Measurements from ENCODE around the gene LRRC56.

DNA sequence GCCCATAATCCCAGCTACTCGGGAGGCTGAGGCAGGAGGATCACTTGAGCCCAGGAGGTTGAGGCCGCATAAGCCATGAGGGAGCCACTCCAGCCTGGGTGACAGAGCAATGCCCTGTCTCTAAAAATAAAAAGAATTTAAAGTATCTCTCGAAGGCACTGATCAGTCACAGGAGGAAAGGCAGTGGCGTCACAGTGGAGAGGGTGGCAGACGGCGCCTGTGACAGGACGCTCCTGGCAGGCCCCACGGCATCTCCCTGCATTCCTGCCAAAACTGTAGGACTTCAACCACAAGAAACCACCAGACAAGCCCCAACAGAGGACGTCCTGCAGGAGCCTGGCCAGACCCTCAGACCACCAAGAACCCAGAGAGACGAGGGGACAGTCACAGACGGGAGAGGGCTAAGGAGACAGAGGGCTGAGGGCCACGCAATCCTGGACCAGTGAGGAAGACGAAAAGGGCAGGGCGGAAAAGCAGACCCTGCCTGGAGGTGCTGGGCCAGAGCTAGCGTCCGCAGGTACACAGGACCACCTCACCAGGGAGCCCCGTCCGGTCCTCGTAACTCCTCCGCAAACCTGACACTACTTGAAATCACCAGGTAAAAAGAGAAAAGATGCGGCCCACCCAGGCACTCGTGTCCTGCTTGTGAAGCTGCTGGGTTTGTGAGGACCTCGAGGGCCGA lies 36.2 kb upstream of the LRRC56 start:
- TF ChIP-seq, protein P1, sequence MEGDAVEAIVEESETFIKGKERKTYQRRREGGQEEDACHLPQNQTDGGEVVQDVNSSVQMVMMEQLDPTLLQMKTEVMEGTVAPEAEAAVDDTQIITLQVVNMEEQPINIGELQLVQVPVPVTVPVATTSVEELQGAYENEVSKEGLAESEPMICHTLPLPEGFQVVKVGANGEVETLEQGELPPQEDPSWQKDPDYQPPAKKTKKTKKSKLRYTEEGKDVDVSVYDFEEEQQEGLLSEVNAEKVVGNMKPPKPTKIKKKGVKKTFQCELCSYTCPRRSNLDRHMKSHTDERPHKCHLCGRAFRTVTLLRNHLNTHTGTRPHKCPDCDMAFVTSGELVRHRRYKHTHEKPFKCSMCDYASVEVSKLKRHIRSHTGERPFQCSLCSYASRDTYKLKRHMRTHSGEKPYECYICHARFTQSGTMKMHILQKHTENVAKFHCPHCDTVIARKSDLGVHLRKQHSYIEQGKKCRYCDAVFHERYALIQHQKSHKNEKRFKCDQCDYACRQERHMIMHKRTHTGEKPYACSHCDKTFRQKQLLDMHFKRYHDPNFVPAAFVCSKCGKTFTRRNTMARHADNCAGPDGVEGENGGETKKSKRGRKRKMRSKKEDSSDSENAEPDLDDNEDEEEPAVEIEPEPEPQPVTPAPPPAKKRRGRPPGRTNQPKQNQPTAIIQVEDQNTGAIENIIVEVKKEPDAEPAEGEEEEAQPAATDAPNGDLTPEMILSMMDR (IDR thresholded peaks at IDR 0.05): no peak
- TF ChIP-seq POLR2A (IDR thresholded peaks at IDR 0.05): no peak

Data from breast epithelium (tissue), 3 donors.